HG02981 (cell line): ENCODE data around the gene DNAH10.
"Not testable (repeated sequence)": the region's sequence is repeated elsewhere in the genome, so short reads cannot be mapped to it uniquely, and the experiment has no call there.

Experiments used
- ATAC-seq: cut with Tn5 transposase; IDR thresholded peaks from one replicate; pipeline ENCODE4 v1.9.1; 2021; ENCODE audit warnings: mild to moderate bottlenecking, moderate library complexity; ENCODE audit not compliant: unreplicated experiment

The DNAH10 gene

GRCh38 chr12:123788541-123788940 lies 26.4 kb downstream of the DNAH10 start:
- ATAC-seq: no peak

- not testable (repeated sequence) for ATAC-seq
These were observed 27.3 kb downstream of the DNAH10 start for GRCh38 chr12:123789422-123789821.

- ATAC-seq: no peak
These were observed 28.9 kb downstream of the DNAH10 start for GRCh38 chr12:123790905-123791467.

GRCh38 chr12:123794027-123794426 lies 31.9 kb downstream of the DNAH10 start:
- no peak for ATAC-seq

GRCh38 chr12:123798518-123798917 lies 36.4 kb downstream of the DNAH10 start:
- no peak for ATAC-seq

- ATAC-seq: no peak
These were observed 37.1 kb downstream of the DNAH10 start for GRCh38 chr12:123799227-123799626.

GRCh38 chr12:123801573-123802178 lies 39.6 kb downstream of the DNAH10 start:
- no peak for ATAC-seq

GRCh38 chr12:123805173-123805572 lies 43.1 kb downstream of the DNAH10 start:
- no peak for ATAC-seq

- ATAC-seq: no peak
These were observed 44.9 kb downstream of the DNAH10 start for GRCh38 chr12:123807002-123807401.

GRCh38 chr12:123807670-123808069 lies 45.6 kb downstream of the DNAH10 start:
- ATAC-seq: no peak

- ATAC-seq: no peak
These were observed 46.1 kb downstream of the DNAH10 start for GRCh38 chr12:123808167-123808566.

GRCh38 chr12:123813349-123813748 lies 51.2 kb downstream of the DNAH10 start:
- no peak for ATAC-seq

- ATAC-seq: no peak
These were observed 53.9 kb downstream of the DNAH10 start for GRCh38 chr12:123815968-123816367.

GRCh38 chr12:123816896-123817537 lies 54.9 kb downstream of the DNAH10 start:
- no peak for ATAC-seq

- no peak for ATAC-seq
These were observed 60.7 kb downstream of the DNAH10 start for GRCh38 chr12:123822804-123823203.

GRCh38 chr12:123828120-123828519 lies 66.0 kb downstream of the DNAH10 start:
- no peak for ATAC-seq

- ATAC-seq: no peak
These were observed 66.9 kb downstream of the DNAH10 start for GRCh38 chr12:123828854-123829547.

GRCh38 chr12:123829561-123829960 lies 67.5 kb downstream of the DNAH10 start:
- no peak for ATAC-seq

- ATAC-seq: no peak
These were observed 68.6 kb downstream of the DNAH10 start for GRCh38 chr12:123830675-123831074.

- no peak for ATAC-seq
These were observed 70.0 kb downstream of the DNAH10 start for GRCh38 chr12:123832052-123832451.

- no peak for ATAC-seq
These were observed 71.7 kb downstream of the DNAH10 start for GRCh38 chr12:123833830-123834229.

GRCh38 chr12:123834845-123835244 lies 72.7 kb downstream of the DNAH10 start:
- no peak for ATAC-seq
